SU-DHL-6 (cell line): ENCODE data around the gene IMPACT.
A peak's percentile ranks its signal among the peaks of the same experiment; 100 is the strongest.

Experiments
- H2AFZ ChIP-seq: fragments of 200-600 bp; sonication (generic); 2 replicates; pipeline ENCODE4 v1.6.1; 2014; ENCODE audit warnings: low read depth, mild to moderate bottlenecking, moderate library complexity, mixed read lengths, antibody characterized with exemption, low read length; ENCODE audit not compliant: severe bottlenecking
- H3F3A ChIP-seq: fragments of 200-600 bp; shearing (Covaris generic); 2 replicates; pipeline ENCODE4 v1.6.0; 2016; ENCODE audit warnings: antibody characterized with exemption, mild to moderate bottlenecking; ENCODE audit not compliant: insufficient read depth
- H3K27ac ChIP-seq: fragments of 200-600 bp; sonication (generic); 2 replicates; pipeline ENCODE4 v1.5.1; 2016; ENCODE audit warnings: low read depth, mild to moderate bottlenecking, low read length, moderate library complexity, mixed read lengths
- H3K27me3 ChIP-seq: fragments of 200-600 bp; sonication (generic), shearing (Covaris generic); 2 replicates; pipeline ENCODE4 v1.6.0; 2014; ENCODE audit warnings: mild to moderate bottlenecking, low read length
- H3K36me3 ChIP-seq: fragments of 200-600 bp; sonication (generic); 2 replicates; pipeline ENCODE4 v1.6.1; 2014; ENCODE audit warnings: mild to moderate bottlenecking, low read length, mixed read lengths
- H3K4me2 ChIP-seq: fragments of 300-600, 200-600 bp; shearing (Covaris generic), sonication (generic); 2 replicates; pipeline ENCODE4 v1.6.0; 2014; ENCODE audit warnings: low read length, low read depth, mild to moderate bottlenecking; ENCODE audit not compliant: poor library complexity, severe bottlenecking
- H3K4me3 ChIP-seq: fragments of 200-600 bp; sonication (generic); 2 replicates; pipeline ENCODE4 v1.5.1; 2014; ENCODE audit warnings: antibody characterized with exemption, low read length, mild to moderate bottlenecking, mixed read lengths; ENCODE audit not compliant: insufficient read depth, poor library complexity, severe bottlenecking
- H3K79me2 ChIP-seq: fragments of 200-600 bp; sonication (generic); 2 replicates; pipeline ENCODE4 v1.6.1; 2014; ENCODE audit warnings: mild to moderate bottlenecking, low read length, moderate library complexity; ENCODE audit not compliant: insufficient read depth
- H3K9ac ChIP-seq: fragments of 200-600 bp; sonication (generic); 2 replicates; pipeline ENCODE4 v1.7.0; 2014; ENCODE audit warnings: mild to moderate bottlenecking, low read length
- H3K9me2 ChIP-seq: fragments of 200-600 bp; sonication (generic); replicated peaks from 2 replicates; pipeline ENCODE4 v1.6.1; 2014; ENCODE audit warnings: low read length; ENCODE audit not compliant: insufficient read depth
- H3K9me3 ChIP-seq: fragments of 200-600 bp; sonication (generic); 2 replicates; pipeline ENCODE4 v1.6.1; 2014; ENCODE audit warnings: low read length, mixed read lengths; ENCODE audit not compliant: insufficient read depth
- H4K20me1 ChIP-seq: fragments of 200-600 bp; sonication (generic); 2 replicates; pipeline ENCODE4 v1.6.1; 2014; ENCODE audit warnings: low read depth, mild to moderate bottlenecking, antibody characterized with exemption, low read length, moderate library complexity, mixed read lengths
- EZH2phosphoT487 ChIP-seq: fragments of 200-600 bp; sonication (generic), shearing (Covaris generic); conservative IDR thresholded peaks from 2 replicates; pipeline ENCODE4 v1.6.1; 2018; ENCODE audit warnings: mild to moderate bottlenecking, antibody characterized with exemption, low read length, moderate library complexity, mixed read lengths
- TF ChIP-seq, protein P1 (sequence below): fragments of 200-600 bp; sonication (generic); IDR thresholded peaks from one replicate; pipeline ENCODE4 v1.5.1; 2017; ENCODE audit warnings: antibody characterized with exemption, mild to moderate bottlenecking, low read length, moderate library complexity; ENCODE audit not compliant: insufficient read depth, poor library complexity, severe bottlenecking

Gene IMPACT

DNA sequence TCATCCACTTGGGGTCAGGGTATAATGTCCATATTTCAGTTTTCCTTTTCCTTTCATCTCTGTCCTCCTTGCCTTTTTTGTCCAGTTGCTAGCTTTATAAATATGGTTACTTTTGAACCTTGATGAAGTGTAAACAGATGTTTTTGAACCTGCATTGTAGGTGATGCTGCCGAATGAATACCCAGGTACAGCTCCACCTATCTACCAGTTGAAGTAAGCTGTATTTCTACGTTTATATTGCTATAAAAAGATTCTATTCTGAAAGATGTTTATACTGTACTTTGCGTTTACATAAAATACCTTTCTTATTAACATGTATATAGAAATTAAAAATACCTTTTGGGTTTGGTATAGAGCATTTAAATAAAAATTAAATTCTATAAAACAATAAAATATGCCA is 2.2 kb downstream of the IMPACT start:
- Histone ChIP-seq H3K9ac (no peak overlapping the region), H3K36me3 (no peaks in the 10 kb centered on the region), H3F3A (no peaks in the 10 kb centered on the region), H3K4me2 (no peak overlapping the region), H3K9me2 (no peaks in the 10 kb centered on the region), H4K20me1 (no peaks in the 10 kb centered on the region), H3K27me3 (no peaks in the 10 kb centered on the region), H3K9me3 (no peaks in the 10 kb centered on the region), H3K4me3 (no peak overlapping the region), H2AFZ (no peak overlapping the region), H3K27ac (no peak overlapping the region), H3K79me2 (no peaks in the 10 kb centered on the region)
- TF ChIP-seq EZH2phosphoT487: no peak
- TF ChIP-seq, protein P1, sequence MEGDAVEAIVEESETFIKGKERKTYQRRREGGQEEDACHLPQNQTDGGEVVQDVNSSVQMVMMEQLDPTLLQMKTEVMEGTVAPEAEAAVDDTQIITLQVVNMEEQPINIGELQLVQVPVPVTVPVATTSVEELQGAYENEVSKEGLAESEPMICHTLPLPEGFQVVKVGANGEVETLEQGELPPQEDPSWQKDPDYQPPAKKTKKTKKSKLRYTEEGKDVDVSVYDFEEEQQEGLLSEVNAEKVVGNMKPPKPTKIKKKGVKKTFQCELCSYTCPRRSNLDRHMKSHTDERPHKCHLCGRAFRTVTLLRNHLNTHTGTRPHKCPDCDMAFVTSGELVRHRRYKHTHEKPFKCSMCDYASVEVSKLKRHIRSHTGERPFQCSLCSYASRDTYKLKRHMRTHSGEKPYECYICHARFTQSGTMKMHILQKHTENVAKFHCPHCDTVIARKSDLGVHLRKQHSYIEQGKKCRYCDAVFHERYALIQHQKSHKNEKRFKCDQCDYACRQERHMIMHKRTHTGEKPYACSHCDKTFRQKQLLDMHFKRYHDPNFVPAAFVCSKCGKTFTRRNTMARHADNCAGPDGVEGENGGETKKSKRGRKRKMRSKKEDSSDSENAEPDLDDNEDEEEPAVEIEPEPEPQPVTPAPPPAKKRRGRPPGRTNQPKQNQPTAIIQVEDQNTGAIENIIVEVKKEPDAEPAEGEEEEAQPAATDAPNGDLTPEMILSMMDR: peak; percentile 15

- Histone ChIP-seq H3K36me3 (no peaks in the 10 kb centered on the region), H3K4me2 (no peak overlapping the region), H3K9me3 (no peaks in the 10 kb centered on the region), H3K27me3 (no peaks in the 10 kb centered on the region), H3K27ac (no peak overlapping the region), H2AFZ (no peak overlapping the region), H3K9me2 (no peaks in the 10 kb centered on the region), H4K20me1 (no peaks in the 10 kb centered on the region), H3F3A (no peaks in the 10 kb centered on the region), H3K79me2 (no peaks in the 10 kb centered on the region), H3K9ac (no peak overlapping the region), H3K4me3 (no peak overlapping the region)
- TF ChIP-seq, protein P1: no peak
- no peak for TF ChIP-seq EZH2phosphoT487
Measured at GRCh38 chr18:24429188-24429587, 2.7 kb downstream of the IMPACT start.

GRCh38 chr18:24432618-24433017 is 6.1 kb downstream of the IMPACT start:
- no peak overlapping the region for H3K4me3 ChIP-seq
- no peak overlapping the region for H3K4me2 ChIP-seq
- no peaks in the 10 kb centered on the region for H4K20me1 ChIP-seq
- no peaks in the 10 kb centered on the region for H3F3A ChIP-seq
- no peaks in the 10 kb centered on the region for H3K27me3 ChIP-seq
- H3K9me2 ChIP-seq: no peaks in the 10 kb centered on the region
- no peak for TF ChIP-seq EZH2phosphoT487
- TF ChIP-seq, protein P1: no peak
- H3K9ac ChIP-seq: no peak overlapping the region
- H3K9me3 ChIP-seq: no peaks in the 10 kb centered on the region
- H3K36me3 ChIP-seq: no peaks in the 10 kb centered on the region
- no peak overlapping the region for H3K27ac ChIP-seq
- no peak overlapping the region for H2AFZ ChIP-seq
- H3K79me2 ChIP-seq: no peaks in the 10 kb centered on the region

DNA sequence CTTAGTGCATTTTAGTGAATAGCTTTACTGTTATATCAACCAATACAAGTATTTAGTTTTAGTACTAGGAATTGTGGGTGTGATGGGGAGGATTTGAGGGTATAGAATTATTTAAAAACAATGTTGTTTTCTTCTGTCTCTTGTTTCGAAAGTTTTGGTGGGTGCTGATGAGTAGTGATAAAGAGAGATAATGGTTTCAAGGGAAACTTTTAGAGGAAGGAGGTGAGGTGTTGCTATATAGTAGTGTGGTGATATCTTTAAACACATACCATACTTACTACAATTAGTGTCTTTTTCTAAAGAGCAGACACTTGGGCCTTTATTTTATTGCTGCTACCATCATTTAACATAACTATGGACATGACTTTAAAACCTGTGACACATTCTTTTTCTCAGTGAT is 10.5 kb downstream of the IMPACT start:
- H3F3A ChIP-seq: no peaks in the 10 kb centered on the region
- no peak for TF ChIP-seq EZH2phosphoT487
- TF ChIP-seq, protein P1: no peak
- H3K4me2 ChIP-seq: no peak overlapping the region
- H3K9me2 ChIP-seq: no peaks in the 10 kb centered on the region
- no peak overlapping the region for H2AFZ ChIP-seq
- H3K27ac ChIP-seq: no peak overlapping the region
- H3K27me3 ChIP-seq: no peaks in the 10 kb centered on the region
- no peaks in the 10 kb centered on the region for H3K9me3 ChIP-seq
- no peak overlapping the region for H3K9ac ChIP-seq
- H3K36me3 ChIP-seq: no peaks in the 10 kb centered on the region
- H3K79me2 ChIP-seq: no peaks in the 10 kb centered on the region
- H4K20me1 ChIP-seq: no peaks in the 10 kb centered on the region
- no peak overlapping the region for H3K4me3 ChIP-seq
